GM18951 (cell line): ENCODE measurements around the gene KRT33B.
"Not testable (repeated sequence)": the region's sequence is repeated elsewhere in the genome, so short reads cannot be mapped to it uniquely, and the experiment has no call there.

ENCODE experiments used
- POLR2A ChIP-seq: IDR thresholded peaks from 4 replicates; pipeline ENCODE4 v1.6.1; 2011; ENCODE audit warnings: mild to moderate bottlenecking; ENCODE audit not compliant: insufficient read length, insufficient read depth; ENCODE audit errors: extremely low read depth
- in situ Hi-C: fragments of 300-500 bp; cut with MboI; formaldehyde crosslinking; loops from one replicate; pipeline ENCODE4 v1.12.0; 2022; ENCODE audit warnings: low sequenced_read_pairs, mixed read lengths, inconsistent platforms; ENCODE audit not compliant: unreplicated experiment

KRT33B gene

DNA sequence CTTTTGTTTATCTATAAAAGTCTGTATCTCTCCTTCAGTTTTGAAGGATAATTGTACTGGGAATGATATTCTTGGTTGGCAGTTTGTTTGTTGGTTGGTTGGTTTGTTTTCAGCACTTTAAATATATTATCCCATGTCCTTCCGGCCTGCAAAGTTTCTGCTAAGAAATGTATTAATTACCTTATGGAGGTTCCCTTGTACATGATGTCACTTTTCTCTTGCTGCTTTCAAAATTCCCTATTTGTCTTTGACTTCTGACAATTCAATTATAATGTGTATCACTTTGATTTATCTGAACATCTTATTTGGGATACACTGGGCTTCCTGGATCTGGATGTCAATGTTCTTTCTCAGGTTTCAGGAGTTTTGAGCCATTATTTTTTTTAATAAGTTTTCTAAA lies 16.6 kb upstream of the KRT33B start:
- in situ Hi-C loops = no loop called here
- TF ChIP-seq POLR2A = no peak

DNA sequence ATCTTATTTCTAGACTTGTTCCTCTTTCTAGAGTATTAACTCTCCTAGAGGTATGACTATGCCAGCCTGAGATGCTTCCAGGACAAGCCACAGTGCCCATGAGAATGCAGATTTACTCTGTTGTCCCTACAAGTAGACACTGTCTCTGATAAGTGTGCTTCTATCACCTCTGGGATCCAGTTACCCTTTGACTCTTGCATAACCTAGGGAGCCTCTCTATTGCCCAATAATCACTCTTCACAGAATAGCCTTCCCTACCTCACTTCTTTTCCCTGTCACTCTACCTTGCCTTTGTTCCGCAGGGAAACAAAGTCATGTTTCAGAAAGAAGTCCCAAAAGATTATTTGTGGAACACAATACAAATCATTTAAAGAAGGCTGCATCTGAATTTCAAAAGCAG lies 14.1 kb upstream of the KRT33B start:
- in situ Hi-C loops = no loop called here
- TF ChIP-seq POLR2A = no peak

DNA sequence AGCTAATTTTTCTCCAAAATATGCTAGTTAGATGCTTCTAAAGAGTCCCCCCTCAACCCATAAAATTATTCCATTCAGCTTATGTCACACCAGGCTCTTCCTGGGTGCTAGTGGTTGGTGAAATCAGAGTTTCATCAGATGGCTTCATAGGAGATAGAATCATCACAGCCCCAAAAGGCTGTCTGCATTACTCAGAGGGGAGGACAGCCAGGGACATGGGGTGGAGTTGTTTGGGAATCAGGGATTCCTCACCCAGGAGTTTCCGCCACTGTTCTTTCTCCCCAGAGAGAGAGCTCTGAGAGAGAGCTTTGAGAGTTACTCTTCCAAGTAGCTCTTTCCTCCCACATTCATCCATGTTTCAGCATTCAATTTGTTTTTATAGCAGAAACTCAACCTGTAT lies 12.8 kb upstream of the KRT33B start:
- in situ Hi-C loops = no loop called here
- no peak for TF ChIP-seq POLR2A

DNA sequence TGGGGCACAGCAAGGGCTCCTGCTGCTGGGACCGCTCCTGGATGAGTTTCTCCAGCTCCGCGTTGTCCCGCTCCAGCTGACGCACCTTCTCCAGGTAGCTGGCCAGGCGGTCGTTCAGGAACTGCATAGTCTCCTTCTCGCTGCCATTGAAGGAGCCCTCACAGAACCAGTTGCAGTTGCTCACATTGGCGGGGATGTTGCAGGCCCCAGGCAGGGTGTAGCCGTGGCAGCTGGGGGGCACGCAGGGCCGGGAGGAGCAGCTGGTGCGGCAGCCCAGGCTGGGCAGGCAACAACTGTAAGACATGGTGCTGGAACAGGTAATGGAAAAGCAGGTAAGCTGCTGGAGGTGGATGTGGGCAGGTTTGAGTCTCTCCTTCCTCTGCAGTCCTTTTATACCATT lies 12.3 kb upstream of the KRT33B start, which contains the start of gene KRT34:
TSS of gene KRT34 (minus strand) at position 364 of the 400 bp plus-strand sequence. CDS start at position 304, 60 bp downstream.
- in situ Hi-C loops = not testable (repeated sequence)

DNA sequence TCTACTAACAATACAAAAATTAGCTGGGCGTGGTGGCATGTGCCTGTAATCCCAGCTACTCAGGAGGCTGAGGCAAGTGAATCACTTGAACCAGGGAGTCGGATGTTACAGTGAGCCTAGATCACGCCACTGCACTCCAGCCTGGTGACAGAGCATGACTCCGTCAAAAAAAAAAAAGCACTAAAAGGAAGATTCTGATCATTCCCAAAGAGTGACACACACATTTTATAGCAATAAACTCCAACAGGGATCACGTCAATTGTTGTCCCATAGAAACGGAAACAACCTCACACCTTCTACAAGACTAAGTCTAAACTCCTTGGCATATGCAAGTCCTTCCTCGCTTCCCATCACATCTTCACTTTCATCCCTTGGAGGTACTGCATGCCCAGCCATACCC lies 10.5 kb upstream of the KRT33B start:
- in situ Hi-C loops = not testable (repeated sequence)

DNA sequence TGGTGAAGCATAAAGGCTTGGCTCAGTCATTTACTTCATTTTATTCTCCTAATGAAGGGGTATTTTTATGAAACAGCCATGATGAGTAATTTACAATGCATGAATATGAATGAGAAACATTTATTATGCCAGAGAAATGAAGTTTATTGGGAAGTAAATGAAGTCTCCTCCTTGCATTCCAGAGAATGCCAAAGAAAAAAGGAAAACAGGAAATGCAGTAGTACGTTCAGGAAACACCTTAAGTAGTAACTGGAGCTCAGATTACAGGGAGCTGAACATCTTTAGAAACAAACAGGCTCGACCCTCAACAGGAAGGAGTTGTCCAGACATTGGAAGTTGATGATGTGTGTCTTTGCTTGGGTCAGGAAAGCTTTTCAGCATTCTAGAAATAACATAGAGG lies 7.9 kb upstream of the KRT33B start:
- TF ChIP-seq POLR2A = no peak
- in situ Hi-C loops = no loop called here

DNA sequence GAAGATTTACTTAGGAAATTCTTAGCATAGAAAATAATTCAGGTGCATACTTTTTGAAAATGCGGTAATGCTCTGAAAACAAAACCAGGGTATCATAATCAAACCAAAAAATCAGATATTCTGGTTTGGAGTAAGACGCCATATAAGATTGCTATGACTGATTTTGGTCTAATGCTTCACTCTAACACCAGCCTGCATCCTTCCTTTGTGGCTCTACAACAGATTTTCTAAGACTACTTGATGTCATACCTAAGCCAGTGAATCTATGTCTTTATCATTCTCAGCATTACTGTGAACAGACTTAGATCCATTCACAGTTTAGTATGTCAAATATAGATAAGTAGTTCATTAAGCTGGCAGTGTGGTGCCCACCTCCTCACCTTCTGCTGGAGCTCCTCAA lies 590 bp downstream of the KRT33B start:
- in situ Hi-C loops = no loop called here
- no peak for TF ChIP-seq POLR2A

DNA sequence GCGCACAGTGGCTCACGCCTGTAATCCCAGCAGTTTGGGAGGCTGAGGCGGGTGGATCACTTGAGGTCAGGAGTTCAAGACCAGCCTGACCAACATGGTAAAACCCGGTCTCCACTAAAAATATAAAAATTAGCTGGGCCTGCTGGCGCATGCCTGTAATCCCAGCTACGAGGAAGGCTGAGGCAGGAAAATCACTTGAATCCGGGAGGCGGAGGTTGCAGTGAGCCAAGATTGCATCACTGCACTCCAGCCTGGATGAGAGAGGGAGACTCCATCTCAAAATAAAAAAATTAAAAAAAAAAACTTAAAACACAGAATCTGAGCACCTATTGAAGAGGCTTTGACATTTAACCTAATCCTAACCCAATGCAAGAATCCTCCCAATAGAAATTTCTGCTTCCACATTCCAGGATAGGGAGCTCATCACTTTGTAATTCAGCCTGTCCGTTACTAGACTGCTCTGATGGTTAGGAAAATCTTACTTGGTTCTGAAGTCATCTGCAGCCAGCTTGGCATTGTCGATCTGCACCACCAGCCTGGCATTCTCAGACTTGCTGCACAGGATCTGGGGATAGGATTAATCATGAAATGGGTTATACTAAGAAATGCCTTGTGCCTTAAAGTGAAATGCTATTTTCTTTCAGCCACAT lies 2.1 kb downstream of the KRT33B start:
- in situ Hi-C loops = no loop called here
- TF ChIP-seq POLR2A = no peak

DNA sequence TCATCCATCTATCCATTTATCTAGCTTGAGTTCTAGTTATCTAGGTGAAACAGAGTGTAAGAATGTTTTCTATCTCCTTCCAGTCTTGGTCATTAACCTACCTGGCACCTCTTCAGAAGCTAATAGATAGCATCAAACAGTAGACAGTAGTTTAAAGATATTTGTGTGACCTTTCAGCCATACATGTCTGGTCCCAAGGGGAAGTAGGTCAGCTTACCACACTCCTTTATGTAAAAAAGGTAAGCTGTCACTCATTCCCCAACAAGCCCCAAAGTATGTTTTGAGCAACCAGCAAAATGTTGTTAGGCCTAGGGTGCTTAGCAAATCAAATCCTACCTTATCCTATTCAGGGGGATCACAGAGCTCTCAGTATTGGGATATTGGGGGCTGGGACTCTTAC lies 3.5 kb downstream of the KRT33B start:
- in situ Hi-C loops = no loop called here
- TF ChIP-seq POLR2A = no peak

DNA sequence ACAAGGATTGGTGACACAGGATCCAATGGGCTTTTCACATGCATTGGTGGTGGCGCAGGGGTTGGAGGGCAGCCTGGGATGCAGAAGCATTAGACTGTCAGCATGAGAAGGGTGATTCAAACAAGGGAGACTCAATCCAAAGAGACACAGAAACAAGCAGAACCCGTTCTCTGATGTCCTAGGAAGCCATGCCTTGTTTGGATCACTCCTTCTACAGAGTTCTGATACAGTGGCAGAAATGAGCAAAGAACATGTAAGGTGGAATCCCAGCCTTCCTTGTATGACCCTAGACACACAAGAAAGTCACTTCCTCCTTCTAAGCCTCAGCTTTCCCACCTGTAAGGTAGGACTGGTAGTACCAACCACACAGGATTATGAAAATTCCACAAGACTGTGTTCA lies 5.7 kb downstream of the KRT33B start:
- TF ChIP-seq POLR2A = no peak
- in situ Hi-C loops = no loop called here

DNA sequence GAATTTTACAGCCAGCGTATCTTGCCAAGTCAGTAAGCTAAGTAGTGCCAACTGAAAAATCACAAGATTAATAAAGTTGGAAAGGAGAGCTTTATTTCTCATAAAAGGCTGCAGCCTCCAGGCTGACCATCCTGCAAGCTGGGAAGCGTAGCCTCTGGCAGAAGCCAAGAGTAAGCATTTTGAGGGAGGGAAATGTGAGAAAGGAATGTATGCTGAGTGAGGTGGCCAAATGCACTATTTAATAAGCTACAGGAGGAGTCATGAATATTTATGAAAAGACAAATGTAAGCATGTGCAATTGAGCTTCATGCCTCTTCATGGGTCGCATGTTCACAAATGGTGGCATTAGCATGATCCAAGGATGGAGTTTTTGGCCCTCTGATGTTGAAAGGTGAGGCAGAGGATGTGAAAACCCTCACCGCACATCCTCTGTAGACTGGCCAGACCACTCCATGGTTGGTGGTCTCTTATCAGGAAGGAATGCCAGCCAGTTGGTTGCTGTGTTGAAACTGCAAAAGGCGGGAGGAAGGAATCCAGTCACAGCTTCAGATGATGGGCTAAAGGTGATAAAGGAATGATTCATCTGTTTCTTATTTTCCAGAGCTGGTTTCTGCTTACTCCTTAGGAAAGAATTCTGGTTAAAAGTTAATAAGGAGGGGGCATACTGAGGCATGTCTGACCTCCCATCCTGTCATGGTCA lies 9.2 kb downstream of the KRT33B start:
- in situ Hi-C loops = no loop called here
- no peak for TF ChIP-seq POLR2A

DNA sequence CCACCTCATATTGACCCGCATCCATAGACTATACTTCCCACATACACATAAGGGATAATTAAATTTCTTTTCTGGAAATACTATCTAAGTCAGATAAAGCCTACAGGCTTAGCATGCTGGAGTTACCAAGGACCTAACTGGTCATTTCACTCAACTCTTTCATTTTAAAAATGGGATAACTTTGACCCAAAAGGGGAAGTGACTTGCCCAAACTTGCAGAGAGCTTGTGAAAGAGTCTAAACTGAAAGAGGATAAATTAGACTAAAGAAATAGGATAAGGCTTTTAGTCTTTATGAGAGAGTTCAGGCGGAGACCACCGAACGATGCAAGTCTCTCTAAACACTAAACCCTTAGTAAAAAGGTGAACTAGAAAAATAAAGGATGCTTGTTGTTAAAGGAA lies 15.1 kb downstream of the KRT33B start:
- TF ChIP-seq POLR2A = no peak
- in situ Hi-C loops = no loop called here

DNA sequence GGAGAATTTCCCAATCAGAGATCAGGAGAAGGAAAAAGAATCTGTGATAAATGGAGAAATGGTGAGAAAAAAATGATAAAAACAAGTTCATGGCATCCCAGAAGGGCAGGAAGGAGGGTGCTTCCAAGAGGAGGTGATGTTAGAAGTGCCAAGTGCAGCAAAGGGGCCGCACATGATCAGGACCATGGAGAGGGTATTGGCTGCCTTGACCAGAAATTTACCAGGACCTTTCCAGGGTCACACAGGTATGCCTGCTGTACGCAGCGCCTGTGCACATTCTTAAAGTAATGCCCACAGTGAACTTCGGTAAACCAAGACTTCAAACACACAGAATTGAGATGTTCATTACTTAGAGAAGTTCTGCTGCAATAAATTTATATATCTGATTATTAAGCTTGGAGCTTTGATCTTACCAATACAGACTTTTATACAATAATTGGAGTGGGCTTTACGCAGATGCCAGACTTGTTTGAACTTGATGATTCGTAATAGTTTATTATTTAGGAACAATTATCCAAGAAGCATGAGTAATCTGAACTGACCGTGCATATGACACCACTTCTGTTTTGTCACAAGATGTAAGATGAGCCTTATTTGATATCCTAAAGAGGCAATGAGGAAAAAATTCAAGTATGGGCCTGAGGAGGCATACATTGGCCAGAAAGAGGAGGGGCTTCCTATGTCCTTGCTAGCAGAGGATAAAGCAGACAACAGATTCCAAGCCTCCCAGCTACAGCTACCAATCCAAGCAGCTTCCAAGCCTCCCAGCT lies 16.8 kb downstream of the KRT33B start:
- in situ Hi-C loops = no loop called here
- no peak for TF ChIP-seq POLR2A

DNA sequence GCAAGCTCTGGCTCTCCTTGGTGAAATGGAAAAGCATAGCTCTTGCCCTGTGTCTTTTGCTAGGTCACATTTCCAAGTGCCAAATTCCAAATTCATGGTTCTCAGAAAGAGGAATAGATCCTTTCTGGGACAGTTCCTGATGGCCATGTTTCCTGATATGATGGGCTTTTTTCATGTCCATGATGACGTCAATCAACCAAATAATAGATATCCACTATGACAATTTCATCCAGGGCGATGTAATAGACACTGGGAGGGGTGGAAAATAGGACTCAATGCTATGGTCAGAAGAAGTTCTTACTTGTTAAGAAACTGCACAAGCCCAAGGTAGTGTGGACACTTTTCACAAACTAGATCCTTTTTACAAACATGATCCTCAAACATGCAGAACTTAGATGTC lies 18.4 kb downstream of the KRT33B start:
- no peak for TF ChIP-seq POLR2A
- in situ Hi-C loops = no loop called here

DNA sequence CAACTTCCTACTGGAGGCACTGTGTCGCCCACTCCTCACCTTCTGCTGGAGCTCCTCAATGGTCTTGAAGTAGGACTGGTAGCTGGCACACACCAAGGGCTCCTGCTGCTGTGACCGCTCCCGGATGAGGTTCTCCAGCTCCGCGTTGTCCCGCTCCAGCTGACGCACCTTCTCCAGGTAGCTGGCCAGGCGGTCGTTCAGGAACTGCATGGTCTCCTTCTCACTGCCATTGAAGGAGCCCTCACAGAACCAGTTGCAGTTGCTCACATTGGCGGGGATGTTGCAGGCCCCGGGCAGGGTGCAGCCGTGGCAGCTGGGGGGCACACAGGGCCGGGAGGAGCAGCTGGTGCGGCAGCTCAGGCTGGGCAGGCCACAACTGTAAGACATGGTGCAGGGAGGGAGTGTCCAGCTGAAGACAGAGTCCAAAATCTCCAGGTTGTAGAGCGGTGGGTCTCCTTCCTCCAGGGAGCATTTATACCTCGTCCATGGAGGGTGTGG lies 19.2 kb downstream of the KRT33B start, which contains the start of gene KRT33A:
TSS of gene KRT33A (minus strand) at position 448 of the 498 bp plus-strand sequence. CDS start at position 387, 61 bp downstream.
- in situ Hi-C loops = not testable (repeated sequence)
